GM12878 (cell line): ENCODE measurements around the gene DEFB123. TPM values are rescaled to one million over a fixed set of nuclear protein-coding genes. Genes with fewer than 3 reads are reported as not detected.

Experiments
- ATAC-seq: fragments of 200-7000 bp; cut with Tn5 transposase; 3 replicates; pipeline ENCODE4 v1.9.1; 2020; ENCODE audit warnings: mild to moderate bottlenecking, moderate library complexity
- BruUV-seq: library from RNA; stranded (reverse); fragments of 400-500 nt; replicated peaks from 2 replicates; lab custom pipeline; 2021; lab: Mats Ljungman, UMichigan
- CTCF ChIA-PET: fragments of 300-600 bp; sonication (Branson Sonifier 250); formaldehyde crosslinking; extraction: SDS; loops from one replicate; lab custom pipeline; 2021; ENCODE audit warnings: inconsistent platforms; lab: Yijun Ruan, JAX
- POLR2A ChIA-PET: fragments of 350-600 bp; formaldehyde crosslinking; extraction: SDS; loops from one replicate; lab custom pipeline; 2021; ENCODE audit warnings: inconsistent platforms; lab: Charles Lee
- RAD21 ChIA-PET: fragments of 300-600 bp; sonication (Branson Sonifier 250); formaldehyde crosslinking; loops from one replicate; lab custom pipeline; 2023; ENCODE audit warnings: antibody characterized with exemption; ENCODE audit not compliant: unreplicated experiment; lab: Charles Lee
- SMC1A ChIA-PET: fragments of 300-600 bp; sonication (Branson Sonifier 250); formaldehyde crosslinking; loops from one replicate; lab custom pipeline; 2023; ENCODE audit not compliant: unreplicated experiment, uncharacterized antibody; lab: Charles Lee
- DNase-seq: peaks from one replicate; pipeline ENCODE4 v3.0.0-alpha.2; 2011; ENCODE audit warnings: low read depth, low spot score
- FAIRE-seq: peaks from 3 replicates; lab custom pipeline; 2011; peaks lifted over from hg19 to GRCh38; lab: Jason Lieb, UNC
- H2AFZ ChIP-seq: 2 replicates; pipeline ENCODE4 v1.6.0; 2011; ENCODE audit warnings: low read depth, low read length, control low read depth; ENCODE audit not compliant: control insufficient read depth
- H3K27ac ChIP-seq: 2 replicates; pipeline ENCODE4 v1.5.1; 2011; ENCODE audit warnings: control low read depth; ENCODE audit not compliant: control insufficient read depth, insufficient read depth
- H3K27me3 ChIP-seq, 2 experiments: replicated peaks in 1 of 2; 2 replicates each; pipeline versions ENCODE4 v1.6.0 to v1.6.1; 2011; ENCODE audit warnings: low read length in 1 of 2; ENCODE audit not compliant: control insufficient read depth in 2 of 2, insufficient read depth in 2 of 2
- H3K36me3 ChIP-seq, 2 experiments: 2 replicates each; pipeline ENCODE4 v1.5.1; 2011; ENCODE audit warnings: low read length in 1 of 2; ENCODE audit not compliant: control insufficient read depth in 2 of 2, insufficient read depth in 2 of 2
- H3K4me1 ChIP-seq: 2 replicates; pipeline ENCODE4 v1.6.1; 2011; ENCODE audit warnings: mild to moderate bottlenecking, low read length, moderate library complexity, mixed read lengths; ENCODE audit not compliant: control insufficient read depth, insufficient read depth
- H3K4me2 ChIP-seq: 2 replicates; pipeline ENCODE4 v1.6.0; 2011; ENCODE audit warnings: control low read depth; ENCODE audit not compliant: control insufficient read depth, insufficient read depth
- H3K4me3 ChIP-seq: fragments of 200-600 bp; sonication (generic); 2 replicates; pipeline ENCODE4 v1.5.1; 2016
- H3K79me2 ChIP-seq: 2 replicates; pipeline ENCODE4 v1.6.0; 2011; ENCODE audit warnings: low read length; ENCODE audit not compliant: control insufficient read depth, insufficient read depth
- H3K9ac ChIP-seq: 2 replicates; pipeline ENCODE4 v1.8.0; 2011; ENCODE audit warnings: low read length, control low read depth, mixed read lengths; ENCODE audit not compliant: control insufficient read depth, insufficient read depth
- H3K9me3 ChIP-seq: replicated peaks from 3 replicates; pipeline ENCODE4 v1.5.1; 2011; ENCODE audit warnings: mild to moderate bottlenecking, low read length; ENCODE audit not compliant: control insufficient read depth, insufficient read depth
- H4K20me1 ChIP-seq: 2 replicates; pipeline ENCODE4 v1.6.0; 2011; ENCODE audit not compliant: control insufficient read depth, insufficient read depth
- BHLHE40 ChIP-seq, 2 experiments: fragments of 450-650 bp in 1 of 2; IDR thresholded peaks; 2 replicates each; pipeline ENCODE4 v1.6.1; 2011 to 2017; ENCODE audit warnings: low read depth in 2 of 2, borderline replicate concordance in 1 of 2, improper control_type of control experiment in 1 of 2, low read length in 1 of 2, mild to moderate bottlenecking in 1 of 2
- CEBPZ ChIP-seq: fragments of 150-350 bp; IDR thresholded peaks from 2 replicates; pipeline ENCODE4 v1.6.1; 2016; ENCODE audit warnings: low read depth, low read length
- CHD1 ChIP-seq: IDR thresholded peaks from 2 replicates; pipeline ENCODE4 v1.6.1; 2012; ENCODE audit warnings: low read depth, low read length, improper control_type of control experiment
- E4F1 ChIP-seq: fragments of 450-650 bp; IDR thresholded peaks from 2 replicates; pipeline ENCODE4 v1.6.1; 2018; ENCODE audit warnings: borderline replicate concordance, mild to moderate bottlenecking; ENCODE audit not compliant: partially characterized antibody
- ELK1 ChIP-seq: IDR thresholded peaks from 2 replicates; pipeline ENCODE4 v1.6.1; 2012; ENCODE audit warnings: low read depth, low read length, improper control_type of control experiment
- HDAC2 ChIP-seq: fragments of 200-600 bp; sonication (generic); IDR thresholded peaks from 2 replicates; pipeline ENCODE4 v1.6.1; 2017
- IRF3 ChIP-seq: fragments of 450-650 bp; IDR thresholded peaks from 2 replicates; pipeline ENCODE4 v1.6.1; 2014; ENCODE audit warnings: mild to moderate bottlenecking
- JUNB ChIP-seq: IDR thresholded peaks from 2 replicates; pipeline ENCODE4 v1.6.1; 2016; ENCODE audit warnings: antibody characterized with exemption, mild to moderate bottlenecking
- NRF1 ChIP-seq: conservative IDR thresholded peaks from 2 replicates; pipeline ENCODE4 v1.6.1; 2011; ENCODE audit warnings: mild to moderate bottlenecking, low read depth, low read length, improper control_type of control experiment
- SKIL ChIP-seq: fragments of 450-650 bp; IDR thresholded peaks from 2 replicates; pipeline ENCODE4 v1.6.1; 2017; ENCODE audit warnings: mild to moderate bottlenecking, low read depth, inconsistent platforms; ENCODE audit not compliant: poor library complexity, severe bottlenecking
- STAT1 ChIP-seq: fragments of 450-650 bp; conservative IDR thresholded peaks from 2 replicates; pipeline ENCODE4 v1.6.1; 2014; ENCODE audit warnings: antibody characterized with exemption, mild to moderate bottlenecking
- TAF1 ChIP-seq: IDR thresholded peaks from 2 replicates; pipeline ENCODE4 v1.6.1; 2011; ENCODE audit warnings: mild to moderate bottlenecking, low read depth, low read length, borderline replicate concordance
- WGBS: methylation state at CpG from one replicate; pipeline ENCODE4 v1.1.6; 2016; ENCODE audit warnings: low lambda C conversion rate; ENCODE audit not compliant: insufficient replicate concordance, insufficient coverage; ENCODE audit errors: missing lambda C conversion rate; 5-methylcytosine and 5-hydroxymethylcytosine counted together
- in situ Hi-C: fragments of 300-500 bp; cut with MboI; formaldehyde crosslinking; loops from 9 replicates; pipeline ENCODE4 v1.14.3; 2018; ENCODE audit warnings: mixed read lengths
- intact Hi-C: fragments of 100-400 bp; cut with micrococcal nuclease; formaldehyde crosslinking; loops from one replicate; pipeline ENCODE4 v1.14.2; 2022; ENCODE audit not compliant: unreplicated experiment
- polyA plus RNA-seq, 11 experiments: library from polyadenylated mRNA; depleted of rRNA in 4 of 11; unstranded in 6 of 11; stranded (reverse) in 5 of 11; fragments of >200 nt; fragmentation: Nextera tagmentation in 4 of 11; fragmentation: Illumina TruSeq in 1 of 11; extraction: Ambion mirVana in 4 of 11; extraction: Trizol in 1 of 11; gene quantifications; 1 replicate in 1 of 11; 2 replicates in 10 of 11; pipeline versions ENCODE4 v1.2.1 to v1.2.3, GENCODE V29; 2011 to 2016; ENCODE audit warnings: inconsistent platforms in 2 of 11, missing spikeins in 2 of 11, low read depth in 1 of 11
- total RNA-seq, 4 experiments: library from RNA; depleted of rRNA in 3 of 4; stranded (reverse); fragments of >200 nt in 3 of 4; fragmentation: Illumina TruSeq in 1 of 4; extraction: Trizol in 1 of 4; gene quantifications; 2 replicates each; pipeline versions ENCODE4 v1.2.1 to v1.2.3, GENCODE V29; 2013 to 2021

Gene DEFB123
- total and polyA plus RNA-seq, 10 of the 15 experiments (the other 5 are each of a cell fraction or from before 2014, with no cell fraction given): not detected

GRCh38 chr20:31488115-31488514 lies 47.7 kb downstream of the DEFB123 start:
- 33% methylated on average over 2 of the region's 2 CpGs for WGBS
- no peaks in the 10 kb centered on the region for H3K4me1 ChIP-seq
- no peak overlapping the region for H3K4me3 ChIP-seq
- in situ Hi-C loops: no loop called here
- ATAC-seq (no peak), DNase-seq (no peak), FAIRE-seq (no peak)
- H2AFZ ChIP-seq: no peak overlapping the region
- peaks cover 1 to 2% of the 10 kb centered on the region in 2 experiments; a peak in 3 of 4 replicates for H3K27me3 ChIP-seq
- POLR2A ChIA-PET: no interaction called here
- intact Hi-C loops: no loop called here
- TF ChIP-seq SKIL: no peak
- no peak for TF ChIP-seq TAF1
- no peak for TF ChIP-seq E4F1
- no peak for TF ChIP-seq CHD1
- TF ChIP-seq STAT1: no peak
- no peak for TF ChIP-seq JUNB
- TF ChIP-seq BHLHE40 (IDR thresholded peaks at IDR 0.05; ENCODE audit: borderline replicate concordance in 1 of 2, low read depth in 2 of 2, low read length in 1 of 2): no peak
- no peak for TF ChIP-seq ELK1
- TF ChIP-seq HDAC2: no peak
- TF ChIP-seq IRF3: no peak
- TF ChIP-seq CEBPZ: no peak
- TF ChIP-seq NRF1: no peak
- CTCF ChIA-PET: interaction anchor here (4.8 kb wide), 1 partner anchor 14 kb away, joined by 27 read pairs; no protein-coding TSS in a partner anchor
- no peaks in the 10 kb centered on the region for H4K20me1 ChIP-seq
- no peak overlapping the region for H3K4me2 ChIP-seq
- SMC1A ChIA-PET: no interaction called here
- RAD21 ChIA-PET: no interaction called here
- no peaks in the 10 kb centered on the region for H3K36me3 ChIP-seq
- no TSS peak for BruUV-seq
- no peak overlapping the region for H3K9ac ChIP-seq
- H3K27ac ChIP-seq: no peak overlapping the region
- H3K9me3 ChIP-seq: no peaks in the 10 kb centered on the region
- H3K79me2 ChIP-seq: no peaks in the 10 kb centered on the region
